HUES64 (cell line): ENCODE results near the gene OR11H1. TPM values are rescaled to one million over a fixed set of nuclear protein-coding genes. Genes with fewer than 3 reads are reported as not detected.
"Not testable (repeated sequence)": the region's sequence is repeated elsewhere in the genome, so short reads cannot be mapped to it uniquely, and the experiment has no call there.

Experiments
- H3K27ac ChIP-seq: 2 replicates; pipeline ENCODE4 v1.7.0; 2013; ENCODE audit warnings: low read depth, low read length, inconsistent platforms
- H3K27me3 ChIP-seq: 2 replicates; pipeline ENCODE4 v1.6.1; 2013; ENCODE audit warnings: mild to moderate bottlenecking, low read length; ENCODE audit not compliant: insufficient read depth
- H3K36me3 ChIP-seq: 2 replicates; pipeline ENCODE4 v1.6.1; 2013; ENCODE audit warnings: mild to moderate bottlenecking, low read length; ENCODE audit not compliant: insufficient read depth
- H3K4me1 ChIP-seq: 2 replicates; pipeline ENCODE4 v1.6.1; 2013; ENCODE audit warnings: mild to moderate bottlenecking, low read length, moderate library complexity; ENCODE audit not compliant: insufficient read depth
- H3K4me3 ChIP-seq: 2 replicates; pipeline ENCODE4 v1.5.1; 2013; ENCODE audit warnings: mild to moderate bottlenecking, low read length, moderate library complexity
- H3K9ac ChIP-seq: 2 replicates; pipeline ENCODE4 v1.6.1; 2013; ENCODE audit warnings: mild to moderate bottlenecking, low read depth, low read length
- H3K9me3 ChIP-seq: 2 replicates; pipeline ENCODE4 v1.6.1; 2013; ENCODE audit warnings: low read depth, low read length; ENCODE audit not compliant: insufficient read depth
- WGBS: fragments of 150-250, 120-280 bp; methylation state at CpG from one replicate; pipeline ENCODE4 v1.1.7; 2013; ENCODE audit warnings: missing lambda C conversion rate; 5-methylcytosine and 5-hydroxymethylcytosine counted together
- polyA plus RNA-seq, 2 experiments: library from polyadenylated mRNA; stranded (reverse); fragments of 50-300 nt; gene quantifications; one replicate each; pipeline ENCODE4 v1.2.3, GENCODE V29; 2013

OR11H1 gene, protein sequence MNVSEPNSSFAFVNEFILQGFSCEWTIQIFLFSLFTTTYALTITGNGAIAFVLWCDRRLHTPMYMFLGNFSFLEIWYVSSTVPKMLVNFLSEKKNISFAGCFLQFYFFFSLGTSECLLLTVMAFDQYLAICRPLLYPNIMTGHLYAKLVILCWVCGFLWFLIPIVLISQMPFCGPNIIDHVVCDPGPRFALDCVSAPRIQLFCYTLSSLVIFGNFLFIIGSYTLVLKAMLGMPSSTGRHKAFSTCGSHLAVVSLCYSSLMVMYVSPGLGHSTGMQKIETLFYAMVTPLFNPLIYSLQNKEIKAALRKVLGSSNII
- polyA plus RNA-seq (2013, experiment 1 of 2) = not detected
- not detected for polyA plus RNA-seq (2013, experiment 2 of 2)

- not testable (repeated sequence) for H3K36me3 ChIP-seq, H3K9me3 ChIP-seq, H3K4me1 ChIP-seq, H3K4me3 ChIP-seq, H3K27me3 ChIP-seq, H3K9ac ChIP-seq, H3K27ac ChIP-seq
- WGBS = no CpG with 5 or more reads among the region's 3 CpGs
Observed at GRCh38 chr22:15527892-15528291, at the start of gene OR11H1. Gene OR11H1 (plus strand): TSS chr22:15528192. CDS start chr22:15528192, 0 bp downstream.

GRCh38 chr22:15509967-15510366, 18.0 kb upstream of the OR11H1 start:
- not testable (repeated sequence) for H3K9ac ChIP-seq, H3K4me1 ChIP-seq

DNA sequence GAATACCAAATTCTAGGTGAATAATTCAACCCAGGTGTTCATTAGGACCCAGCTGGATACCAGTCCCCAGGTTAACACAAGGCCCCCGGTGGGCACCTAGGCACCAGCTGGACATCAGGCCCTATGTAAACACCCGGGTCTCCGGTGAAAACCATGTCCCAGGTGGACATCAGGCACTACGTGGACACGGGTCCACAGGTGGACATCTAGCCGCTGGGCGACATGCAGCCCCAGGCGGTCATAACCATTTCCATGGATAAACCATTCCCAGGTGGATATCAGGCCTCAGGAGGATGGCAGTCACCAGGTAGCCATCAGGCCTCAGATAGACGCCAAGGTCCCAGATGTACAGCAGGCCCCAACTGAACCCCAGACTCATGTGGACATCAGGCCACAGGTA, 12.1 kb upstream of the OR11H1 start:
- WGBS = 91% methylated on average over 9 of the region's 9 CpGs
- H3K36me3 ChIP-seq, H3K4me3 ChIP-seq, H3K27ac ChIP-seq, H3K9ac ChIP-seq, H3K9me3 ChIP-seq, H3K4me1 ChIP-seq, H3K27me3 ChIP-seq: not testable (repeated sequence)

More at GRCh38 chr22:15509967-15510366, 18.0 kb upstream of the OR11H1 start:
- H3K27ac ChIP-seq, H3K27me3 ChIP-seq, H3K9me3 ChIP-seq, H3K36me3 ChIP-seq, H3K4me3 ChIP-seq: not testable (repeated sequence)
- 93% methylated on average over 10 of the region's 30 CpGs for WGBS

DNA sequence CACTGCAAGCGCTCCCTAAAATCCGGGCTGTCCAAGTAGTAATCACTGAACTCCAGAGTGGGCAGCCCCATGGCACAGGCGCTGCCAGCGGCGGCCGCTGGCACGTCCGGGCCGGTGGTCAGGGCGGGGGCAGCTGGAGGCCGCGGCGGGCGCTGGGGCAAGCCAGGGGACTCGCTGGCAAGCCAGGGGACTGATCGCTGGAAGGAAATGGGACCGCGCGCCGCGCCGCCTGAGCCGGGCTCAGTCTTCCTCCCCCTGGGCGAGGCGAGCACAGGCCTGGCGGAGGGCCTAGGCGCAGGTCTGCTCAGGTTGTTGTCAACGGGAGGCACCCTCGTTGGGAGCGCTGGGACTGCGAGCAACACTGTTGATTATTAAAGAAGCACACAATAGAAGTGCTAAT, 25.8 kb downstream of the OR11H1 start:
- H3K27me3 ChIP-seq, H3K9me3 ChIP-seq, H3K27ac ChIP-seq, H3K9ac ChIP-seq, H3K4me1 ChIP-seq, H3K36me3 ChIP-seq, H3K4me3 ChIP-seq: not testable (repeated sequence)
- WGBS = 98% methylated on average over 12 of the region's 31 CpGs

DNA sequence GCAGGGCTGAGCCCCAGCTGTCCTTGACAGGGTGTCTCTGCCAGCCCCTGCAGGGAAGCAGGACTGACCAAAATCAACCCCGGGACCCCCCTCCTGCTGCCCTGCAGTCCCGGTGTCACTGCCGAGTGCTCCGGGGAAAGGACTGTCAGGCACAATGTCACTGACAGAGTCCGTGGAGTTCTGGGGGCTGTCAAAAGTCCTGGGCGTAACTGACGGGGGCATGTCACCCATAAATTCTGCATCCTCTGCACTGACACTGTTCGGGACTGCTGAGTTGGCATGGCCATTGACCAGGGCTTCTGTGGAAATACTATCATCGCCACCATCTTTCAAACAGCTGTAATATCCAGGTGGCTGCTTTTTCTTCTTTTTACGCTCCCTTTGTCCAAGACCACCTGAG, 35.5 kb downstream of the OR11H1 start:
- H3K4me3 ChIP-seq, H3K9ac ChIP-seq, H3K9me3 ChIP-seq, H3K4me1 ChIP-seq, H3K27me3 ChIP-seq, H3K27ac ChIP-seq, H3K36me3 ChIP-seq: not testable (repeated sequence)
- WGBS = 87% methylated on average over 7 of the region's 10 CpGs

DNA sequence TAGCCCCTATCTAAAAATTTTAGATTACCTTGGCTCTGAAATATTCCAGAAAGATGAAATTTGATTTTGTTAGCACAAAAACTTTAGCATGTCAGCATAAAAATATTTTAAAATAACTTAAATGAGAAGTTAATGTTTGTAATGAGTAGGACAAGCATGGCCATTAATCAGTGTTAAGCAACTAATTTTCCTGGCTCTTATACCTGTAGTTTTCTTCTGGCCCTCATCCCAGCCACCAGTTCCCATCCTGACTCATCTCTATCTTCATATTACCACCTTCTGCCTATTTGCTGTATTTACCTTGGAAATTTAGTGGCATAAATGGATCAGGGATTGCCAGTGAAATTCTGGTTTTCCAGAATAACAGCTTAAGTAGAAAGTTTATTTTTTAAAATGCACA, 37.1 kb downstream of the OR11H1 start:
- not testable (repeated sequence) for H3K27me3 ChIP-seq, H3K4me3 ChIP-seq, H3K9me3 ChIP-seq, H3K9ac ChIP-seq, H3K4me1 ChIP-seq, H3K36me3 ChIP-seq, H3K27ac ChIP-seq
